MM.1S (cell line): ENCODE data around the gene INS.

ENCODE experiments used
- DNase-seq: peaks from one replicate; pipeline ENCODE4 v3.0.0-alpha.2; 2015
- H2AFZ ChIP-seq: fragments of 300-600 bp; sonication (generic); 2 replicates; pipeline ENCODE4 v1.6.0; 2016; ENCODE audit warnings: antibody characterized with exemption, low read length
- H3F3A ChIP-seq: fragments of 300-600 bp; sonication (generic); 2 replicates; pipeline ENCODE4 v1.6.1; 2016; ENCODE audit warnings: mild to moderate bottlenecking, antibody characterized with exemption, low read length, moderate library complexity, mixed read lengths; ENCODE audit not compliant: insufficient read depth
- H3K27ac ChIP-seq: fragments of 300-600 bp; sonication (generic); 2 replicates; pipeline ENCODE4 v1.5.1; 2016; ENCODE audit warnings: mild to moderate bottlenecking, low read length
- H3K27me3 ChIP-seq: fragments of 300-600 bp; sonication (generic); replicated peaks from 2 replicates; pipeline ENCODE4 v1.6.0; 2016; ENCODE audit warnings: low read length; ENCODE audit not compliant: insufficient read depth
- H3K36me3 ChIP-seq: fragments of 300-600 bp; sonication (generic); replicated peaks from 2 replicates; pipeline ENCODE4 v1.6.1; 2016; ENCODE audit warnings: mild to moderate bottlenecking, low read length, mixed read lengths; ENCODE audit not compliant: insufficient read depth
- H3K4me1 ChIP-seq: fragments of 300-600 bp; sonication (generic); 2 replicates; pipeline ENCODE4 v1.6.1; 2016; ENCODE audit warnings: low read length, mixed read lengths
- H3K4me2 ChIP-seq: fragments of 300-600 bp; sonication (generic); 2 replicates; pipeline ENCODE4 v1.6.0; 2016; ENCODE audit warnings: low read depth, low read length
- H3K4me3 ChIP-seq: fragments of 300-600 bp; sonication (generic); 2 replicates; pipeline ENCODE4 v1.5.1; 2016; ENCODE audit warnings: low read length, mixed read lengths
- H3K79me2 ChIP-seq: fragments of 300-600 bp; sonication (generic); 2 replicates; pipeline ENCODE4 v1.6.1; 2016; ENCODE audit warnings: mixed run types, low read length, mixed read lengths
- H3K9ac ChIP-seq: fragments of 300-600 bp; sonication (generic); 2 replicates; pipeline ENCODE4 v1.6.1; 2016; ENCODE audit warnings: low read length, mixed read lengths
- H3K9me2 ChIP-seq: fragments of 300-600 bp; sonication (generic); replicated peaks from 2 replicates; pipeline ENCODE4 v1.6.1; 2016; ENCODE audit warnings: mild to moderate bottlenecking, low read length, mixed read lengths; ENCODE audit not compliant: insufficient read depth
- H3K9me3 ChIP-seq: fragments of 300-600 bp; sonication (generic); replicated peaks from 2 replicates; pipeline ENCODE4 v1.6.1; 2016; ENCODE audit warnings: mild to moderate bottlenecking, low read length, mixed read lengths; ENCODE audit not compliant: insufficient read depth
- H4K20me1 ChIP-seq: fragments of 300-600 bp; sonication (generic); 2 replicates; pipeline ENCODE4 v1.6.1; 2016; ENCODE audit warnings: mild to moderate bottlenecking, low read length, moderate library complexity, mixed read lengths; ENCODE audit not compliant: insufficient read depth
- CTCF ChIP-seq: fragments of 300-600 bp; sonication (generic); IDR thresholded peaks from 2 replicates; pipeline ENCODE4 v1.5.1; 2016; ENCODE audit warnings: antibody characterized with exemption, low read length, mixed read lengths
- EZH2 ChIP-seq: fragments of 300-600 bp; sonication (generic); optimal IDR thresholded peaks from 2 replicates; pipeline ENCODE3; 2017; ENCODE audit warnings: low read depth, mild to moderate bottlenecking, antibody characterized with exemption, low read length, mixed read lengths
- EZH2phosphoT487 ChIP-seq: fragments of 300-600 bp; sonication (generic); IDR thresholded peaks from 2 replicates; pipeline ENCODE4 v1.6.1; 2018; ENCODE audit warnings: antibody characterized with exemption, low read length

The INS gene

GRCh38 chr11:2144544-2145248 is 16.3 kb downstream of the INS start:
- Histone ChIP-seq H3K4me2 (no peak overlapping the region), H3K27me3 (peaks cover 94% of the 10 kb centered on the region), H3K9ac (no peak overlapping the region), H3K4me1 (no peaks in the 10 kb centered on the region), H3K36me3 (no peaks in the 10 kb centered on the region), H3K79me2 (no peaks in the 10 kb centered on the region), H2AFZ (no peak overlapping the region), H3K4me3 (no peak overlapping the region), H3K9me3 (no peaks in the 10 kb centered on the region), H3K9me2 (no peaks in the 10 kb centered on the region), H4K20me1 (no peaks in the 10 kb centered on the region), H3K27ac (no peak overlapping the region), H3F3A (no peaks in the 10 kb centered on the region)
- no peak for TF ChIP-seq EZH2
- TF ChIP-seq EZH2phosphoT487: no peak
- no peak for TF ChIP-seq CTCF
- no peak for DNase-seq

- no peaks in the 10 kb centered on the region for H3K79me2 ChIP-seq
- no peak overlapping the region for H3K4me3 ChIP-seq
- no peaks in the 10 kb centered on the region for H3K9me2 ChIP-seq
- no peak overlapping the region for H3K9ac ChIP-seq
- no peaks in the 10 kb centered on the region for H3K9me3 ChIP-seq
- no peak for DNase-seq
- no peak for TF ChIP-seq CTCF
- TF ChIP-seq EZH2: no peak
- TF ChIP-seq EZH2phosphoT487: no peak
- no peaks in the 10 kb centered on the region for H3F3A ChIP-seq
- no peaks in the 10 kb centered on the region for H3K4me1 ChIP-seq
- H3K27me3 ChIP-seq: peaks cover 87% of the 10 kb centered on the region
- no peak overlapping the region for H3K27ac ChIP-seq
- H3K36me3 ChIP-seq: no peaks in the 10 kb centered on the region
- no peak overlapping the region for H2AFZ ChIP-seq
- no peaks in the 10 kb centered on the region for H4K20me1 ChIP-seq
- no peak overlapping the region for H3K4me2 ChIP-seq
These were observed 17.0 kb downstream of the INS start for GRCh38 chr11:2143799-2144543.

GRCh38 chr11:2143477-2143798 is 17.6 kb downstream of the INS start:
- TF ChIP-seq CTCF (no peak), EZH2phosphoT487 (no peak), EZH2 (no peak)
- H3F3A ChIP-seq: no peaks in the 10 kb centered on the region
- no peak overlapping the region for H3K4me3 ChIP-seq
- H3K27me3 ChIP-seq: peaks cover 82% of the 10 kb centered on the region
- no peaks in the 10 kb centered on the region for H3K79me2 ChIP-seq
- no peaks in the 10 kb centered on the region for H3K36me3 ChIP-seq
- no peaks in the 10 kb centered on the region for H3K9me2 ChIP-seq
- no peak overlapping the region for H2AFZ ChIP-seq
- no peaks in the 10 kb centered on the region for H3K9me3 ChIP-seq
- no peak for DNase-seq
- H3K4me2 ChIP-seq: no peak overlapping the region
- H3K4me1 ChIP-seq: no peaks in the 10 kb centered on the region
- no peak overlapping the region for H3K9ac ChIP-seq
- H4K20me1 ChIP-seq: no peaks in the 10 kb centered on the region
- H3K27ac ChIP-seq: no peak overlapping the region
